Uterus (tissue), 4 donors: ENCODE results near the gene PRRG1. TPM values are rescaled to one million over a fixed set of nuclear protein-coding genes. Genes with fewer than 3 reads are reported as not detected.

Experiments
- DNase-seq, 2 donors: peaks; one replicate each; pipeline ENCODE4 v3.0.0-alpha.2; 2019 to 2020
- H3K27ac ChIP-seq, 2 donors: fragments of 200-600 bp; sonication (generic); 1 replicate in 1 of 2; 2 replicates in 1 of 2; pipeline ENCODE4 v1.5.1; 2016 to 2018
- H3K27me3 ChIP-seq, 2 donors: fragments of 200-600 bp; sonication (generic); one replicate each; pipeline ENCODE4 v1.5.1; 2018 to 2019; ENCODE audit warnings: control low read depth in 1 of 2
- H3K36me3 ChIP-seq, 2 donors: fragments of 200-600 bp; sonication (generic); one replicate each; pipeline ENCODE4 v1.5.1; 2019; ENCODE audit warnings: control low read depth in 1 of 2
- H3K4me1 ChIP-seq, 2 donors: fragments of 200-600 bp; sonication (generic); one replicate each; pipeline ENCODE4 v1.5.1; 2018 to 2019; ENCODE audit warnings: control low read depth in 1 of 2
- H3K4me3 ChIP-seq, 2 donors: fragments of 200-600 bp; sonication (generic); 1 replicate in 1 of 2; 2 replicates in 1 of 2; pipeline ENCODE4 v1.5.1; 2018 to 2019; ENCODE audit warnings: mild to moderate bottlenecking in 1 of 2
- H3K9me3 ChIP-seq, 2 donors: fragments of 200-600 bp; sonication (generic); one replicate each; pipeline ENCODE4 v1.5.1; 2019; ENCODE audit warnings: control low read depth in 1 of 2
- POLR2A ChIP-seq, 2 donors: fragments of 450-650 bp; IDR thresholded peaks; one replicate each; pipeline ENCODE4 v1.6.1; 2016; ENCODE audit warnings: antibody characterized with exemption in 2 of 2, mild to moderate bottlenecking in 1 of 2, moderate library complexity in 1 of 2
- intact Hi-C: fragments of 100-400 bp; cut with DNase I; formaldehyde crosslinking; loops from one replicate; pipeline ENCODE4 v1.15.1; 2023; ENCODE audit warnings: low total_unique reads
- total RNA-seq, 4 donors: library from RNA; depleted of rRNA in 3 of 4; stranded (reverse); fragments of >200 nt in 3 of 4; gene quantifications; one replicate each; pipeline versions ENCODE4 v1.1.0 to v1.2.4, GENCODE V29; 2014 to 2023
- TF ChIP-seq, protein P1 (sequence below), 4 experiments: fragments of 200-600 bp in 2 of 4; fragments of 450-650 bp in 2 of 4; sonication (generic) in 2 of 4; IDR thresholded peaks; one replicate each; pipeline ENCODE4 v1.5.1; 2016 to 2019; ENCODE audit warnings: antibody characterized with exemption in 4 of 4, mild to moderate bottlenecking in 2 of 4, moderate library complexity in 1 of 4
- donor health status: DM: yes; HTN: yes; CAD: no.

The PRRG1 gene
- total RNA-seq, 4 donors from 2014 or later: 5.6 to 17.1 (median 10.9) TPM

DNA sequence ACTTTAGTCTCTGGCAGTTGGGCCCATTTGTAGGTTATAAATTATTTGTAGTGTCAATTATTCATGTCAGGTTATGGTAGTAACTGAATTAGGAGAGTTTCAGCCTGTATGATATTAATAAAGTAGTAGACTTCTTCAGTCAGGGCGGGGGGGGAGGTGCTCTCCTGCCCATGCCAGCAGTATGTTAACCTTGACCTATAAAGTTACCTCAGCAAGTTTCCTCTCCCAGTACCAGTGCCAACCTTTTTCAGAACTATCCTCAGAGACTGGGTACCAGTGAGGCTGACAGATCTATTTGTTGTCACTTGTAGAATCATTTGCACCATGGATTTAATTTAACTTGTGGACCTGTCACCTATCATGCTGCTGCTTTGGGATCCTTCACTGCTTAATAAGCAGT lies 88.0 kb downstream of the PRRG1 start:
- H3K4me1 ChIP-seq: no peaks in the 10 kb centered on the region
- no peaks in the 10 kb centered on the region for H3K36me3 ChIP-seq
- DNase-seq: no peak
- H3K27ac ChIP-seq: no peak overlapping the region
- H3K9me3 ChIP-seq: no peaks in the 10 kb centered on the region
- TF ChIP-seq, protein P1, sequence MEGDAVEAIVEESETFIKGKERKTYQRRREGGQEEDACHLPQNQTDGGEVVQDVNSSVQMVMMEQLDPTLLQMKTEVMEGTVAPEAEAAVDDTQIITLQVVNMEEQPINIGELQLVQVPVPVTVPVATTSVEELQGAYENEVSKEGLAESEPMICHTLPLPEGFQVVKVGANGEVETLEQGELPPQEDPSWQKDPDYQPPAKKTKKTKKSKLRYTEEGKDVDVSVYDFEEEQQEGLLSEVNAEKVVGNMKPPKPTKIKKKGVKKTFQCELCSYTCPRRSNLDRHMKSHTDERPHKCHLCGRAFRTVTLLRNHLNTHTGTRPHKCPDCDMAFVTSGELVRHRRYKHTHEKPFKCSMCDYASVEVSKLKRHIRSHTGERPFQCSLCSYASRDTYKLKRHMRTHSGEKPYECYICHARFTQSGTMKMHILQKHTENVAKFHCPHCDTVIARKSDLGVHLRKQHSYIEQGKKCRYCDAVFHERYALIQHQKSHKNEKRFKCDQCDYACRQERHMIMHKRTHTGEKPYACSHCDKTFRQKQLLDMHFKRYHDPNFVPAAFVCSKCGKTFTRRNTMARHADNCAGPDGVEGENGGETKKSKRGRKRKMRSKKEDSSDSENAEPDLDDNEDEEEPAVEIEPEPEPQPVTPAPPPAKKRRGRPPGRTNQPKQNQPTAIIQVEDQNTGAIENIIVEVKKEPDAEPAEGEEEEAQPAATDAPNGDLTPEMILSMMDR (IDR thresholded peaks at IDR 0.05): no peak
- no peak for TF ChIP-seq POLR2A (IDR thresholded peaks at IDR 0.05)
- intact Hi-C loops: no loop called here
- H3K27me3 ChIP-seq: no peaks in the 10 kb centered on the region
- H3K4me3 ChIP-seq: no peak overlapping the region

DNA sequence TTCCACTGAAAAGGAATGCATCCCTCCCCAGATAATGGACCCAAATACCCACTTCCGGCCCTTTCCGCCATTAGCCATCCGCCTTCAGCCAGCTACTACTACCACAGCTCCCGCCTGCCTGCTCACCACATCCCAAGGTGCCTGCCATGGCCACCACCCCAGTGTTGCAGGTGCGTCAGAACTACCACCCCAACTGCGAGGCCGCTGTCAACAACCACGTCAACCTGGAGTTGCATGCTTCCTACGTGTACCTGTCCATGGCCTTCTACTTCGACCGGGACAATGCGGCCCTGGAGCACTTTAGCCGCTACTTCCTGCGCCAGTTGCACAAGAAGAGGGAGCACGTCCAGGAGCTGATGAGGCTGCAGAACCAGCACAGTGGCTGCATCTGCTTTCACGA lies 92.2 kb downstream of the PRRG1 start:
- intact Hi-C loops: no loop called here
- Histone ChIP-seq H3K27me3 (no peaks in the 10 kb centered on the region), H3K4me3 (no peak overlapping the region), H3K9me3 (no peaks in the 10 kb centered on the region), H3K27ac (no peak overlapping the region), H3K36me3 (no peaks in the 10 kb centered on the region), H3K4me1 (no peaks in the 10 kb centered on the region)
- DNase-seq: no peak
- no peak for TF ChIP-seq POLR2A (IDR thresholded peaks at IDR 0.05)
- TF ChIP-seq, protein P1 (IDR thresholded peaks at IDR 0.05): no peak

DNA sequence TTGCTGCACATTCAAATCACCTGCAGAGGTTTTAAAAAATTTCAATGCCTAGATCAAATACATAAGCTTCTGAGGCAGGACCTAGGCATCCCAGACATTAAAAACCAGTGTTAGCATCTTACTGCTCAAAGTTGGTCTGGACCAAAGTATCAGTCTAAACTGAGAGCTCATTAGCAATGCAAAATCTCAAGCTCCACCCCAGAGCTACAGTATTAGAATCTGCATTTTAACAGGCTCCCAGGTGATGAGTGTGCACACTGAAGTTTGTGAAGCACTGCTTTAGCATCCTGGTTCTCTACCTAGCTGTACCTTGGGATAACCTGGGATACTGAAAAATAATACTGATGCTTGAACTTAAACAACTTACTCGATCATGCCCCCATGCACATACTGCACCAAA lies 96.0 kb downstream of the PRRG1 start:
- intact Hi-C loops: no loop called here
- TF ChIP-seq, protein P1 (IDR thresholded peaks at IDR 0.05): no peak
- TF ChIP-seq POLR2A (IDR thresholded peaks at IDR 0.05): no peak

DNA sequence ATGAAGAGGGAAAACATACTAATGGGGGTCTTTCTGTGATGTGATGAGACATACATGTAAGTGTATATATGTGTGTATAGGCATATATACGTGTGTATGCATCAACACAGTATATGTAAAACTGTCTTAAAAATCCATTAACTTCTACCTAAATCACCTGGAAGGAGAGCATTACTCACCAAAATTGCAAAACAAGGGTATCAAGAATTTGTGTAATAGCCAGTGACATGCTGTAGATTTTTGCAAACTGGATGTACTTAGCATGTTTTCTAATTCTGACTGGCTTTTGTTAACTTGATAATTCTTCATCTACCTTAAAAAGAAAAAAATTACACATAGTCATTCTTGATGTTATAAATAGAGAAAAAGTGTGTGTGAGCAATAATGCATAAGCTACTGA lies 104.7 kb downstream of the PRRG1 start:
- Histone ChIP-seq H3K27ac (no peak overlapping the region), H3K4me1 (no peaks in the 10 kb centered on the region), H3K9me3 (no peaks in the 10 kb centered on the region), H3K36me3 (no peaks in the 10 kb centered on the region), H3K4me3 (no peak overlapping the region), H3K27me3 (no peaks in the 10 kb centered on the region)
- intact Hi-C loops: no loop called here
- TF ChIP-seq, protein P1 (IDR thresholded peaks at IDR 0.05): no peak
- no peak for TF ChIP-seq POLR2A (IDR thresholded peaks at IDR 0.05)
- DNase-seq: no peak

More for the DNA sequence above, 96.0 kb downstream of the PRRG1 start:
- no peak for DNase-seq
- Histone ChIP-seq H3K9me3 (no peaks in the 10 kb centered on the region), H3K4me3 (no peak overlapping the region), H3K4me1 (no peaks in the 10 kb centered on the region), H3K27ac (no peak overlapping the region), H3K36me3 (no peaks in the 10 kb centered on the region), H3K27me3 (no peaks in the 10 kb centered on the region)

DNA sequence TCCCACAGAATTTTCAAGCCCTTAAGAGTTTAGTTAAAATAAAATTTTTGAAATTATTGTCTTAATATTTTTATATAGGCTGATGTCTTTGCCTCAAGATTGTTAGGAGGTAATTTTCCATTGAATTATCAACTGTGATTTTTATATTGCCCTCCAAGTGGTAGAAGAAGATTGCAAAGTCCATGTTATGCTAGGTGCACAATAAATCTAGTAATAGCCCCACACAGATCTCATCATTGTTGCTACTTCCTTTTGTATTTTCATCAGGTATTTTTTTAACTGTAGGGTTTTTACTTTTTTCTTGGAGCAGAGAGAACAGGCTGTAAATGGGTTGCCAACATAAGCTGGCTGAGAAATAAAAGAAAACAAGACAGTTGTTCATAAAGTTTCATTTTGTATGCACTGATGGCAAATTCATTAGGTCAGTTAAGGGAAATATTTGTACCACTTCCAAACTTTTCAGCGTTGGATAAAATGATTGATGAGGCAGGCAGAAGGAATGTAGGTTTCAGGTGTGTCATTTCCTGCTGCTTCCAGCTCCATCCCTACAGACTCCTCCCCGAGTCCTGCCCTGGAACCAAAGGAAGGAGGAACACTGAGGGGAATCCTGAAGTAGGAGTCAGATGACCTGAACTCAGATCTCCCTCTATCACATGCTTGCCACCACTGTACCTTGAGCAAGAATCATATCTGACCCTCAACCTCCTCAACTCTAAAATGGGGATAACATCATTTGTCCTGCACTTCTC lies 105.5 kb downstream of the PRRG1 start:
- intact Hi-C loops: no loop called here
- Histone ChIP-seq H3K36me3 (no peaks in the 10 kb centered on the region), H3K4me1 (no peaks in the 10 kb centered on the region), H3K4me3 (no peak overlapping the region), H3K27ac (no peak overlapping the region), H3K27me3 (no peaks in the 10 kb centered on the region), H3K9me3 (no peaks in the 10 kb centered on the region)
- no peak for DNase-seq
- TF ChIP-seq, protein P1 (IDR thresholded peaks at IDR 0.05): no peak
- no peak for TF ChIP-seq POLR2A (IDR thresholded peaks at IDR 0.05)
